Measurements from ENCODE around the gene RAB8B. TPM values are rescaled to one million over a fixed set of nuclear protein-coding genes. Genes with fewer than 3 reads are reported as not detected.
"Not testable (repeated sequence)": the region's sequence is repeated elsewhere in the genome, so short reads cannot be mapped to it uniquely, and the experiment has no call there.

Gene RAB8B
- total RNA-seq, 1 experiment from 2014 or later: 11.7 TPM

DNA sequence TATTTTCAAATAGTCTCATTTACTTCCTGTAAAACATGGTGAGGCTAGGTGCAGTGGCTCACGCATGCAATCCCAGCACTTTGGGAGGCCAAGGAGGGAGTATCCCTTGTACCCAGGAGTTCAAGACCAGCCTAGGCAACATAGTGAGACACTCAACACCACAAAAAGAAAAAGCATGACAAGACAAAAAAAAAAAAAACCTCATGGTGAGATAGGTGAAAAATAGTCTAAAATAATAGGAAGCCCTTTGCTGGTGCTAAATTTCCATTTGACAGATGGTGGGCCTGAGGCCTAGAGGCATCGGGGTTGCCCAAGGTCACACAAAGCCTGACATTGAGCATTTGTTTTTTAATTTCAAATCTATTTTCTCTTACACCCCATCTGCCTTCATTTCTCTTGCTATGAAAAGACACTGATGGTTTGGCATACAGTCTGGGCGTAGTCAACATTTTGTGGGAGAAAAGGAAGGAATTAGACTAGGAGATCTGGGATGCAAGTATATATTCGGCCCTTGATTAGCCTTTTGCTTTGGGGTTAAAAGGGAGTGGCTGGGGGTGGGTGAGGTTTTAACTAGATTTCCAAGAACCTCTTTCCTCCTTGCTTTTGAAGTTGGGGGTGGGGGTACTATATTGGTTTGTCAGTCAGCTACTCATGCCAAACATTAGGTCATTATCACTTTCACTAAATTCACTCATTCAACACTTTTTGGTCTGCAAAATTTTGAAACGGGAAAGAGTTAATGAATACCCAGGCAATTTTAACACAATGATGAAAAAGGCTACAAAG is 11.3 kb downstream of the RAB8B start:
- intact Hi-C loops (cut with micrococcal nuclease): no loop called here
- H3K27ac Mint-ChIP-seq (ENCODE audit: low read depth, unreplicated experiment): no peak overlapping the region
- TF ChIP-seq, protein P1, sequence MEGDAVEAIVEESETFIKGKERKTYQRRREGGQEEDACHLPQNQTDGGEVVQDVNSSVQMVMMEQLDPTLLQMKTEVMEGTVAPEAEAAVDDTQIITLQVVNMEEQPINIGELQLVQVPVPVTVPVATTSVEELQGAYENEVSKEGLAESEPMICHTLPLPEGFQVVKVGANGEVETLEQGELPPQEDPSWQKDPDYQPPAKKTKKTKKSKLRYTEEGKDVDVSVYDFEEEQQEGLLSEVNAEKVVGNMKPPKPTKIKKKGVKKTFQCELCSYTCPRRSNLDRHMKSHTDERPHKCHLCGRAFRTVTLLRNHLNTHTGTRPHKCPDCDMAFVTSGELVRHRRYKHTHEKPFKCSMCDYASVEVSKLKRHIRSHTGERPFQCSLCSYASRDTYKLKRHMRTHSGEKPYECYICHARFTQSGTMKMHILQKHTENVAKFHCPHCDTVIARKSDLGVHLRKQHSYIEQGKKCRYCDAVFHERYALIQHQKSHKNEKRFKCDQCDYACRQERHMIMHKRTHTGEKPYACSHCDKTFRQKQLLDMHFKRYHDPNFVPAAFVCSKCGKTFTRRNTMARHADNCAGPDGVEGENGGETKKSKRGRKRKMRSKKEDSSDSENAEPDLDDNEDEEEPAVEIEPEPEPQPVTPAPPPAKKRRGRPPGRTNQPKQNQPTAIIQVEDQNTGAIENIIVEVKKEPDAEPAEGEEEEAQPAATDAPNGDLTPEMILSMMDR (IDR thresholded peaks at IDR 0.05; ENCODE audit: unreplicated experiment): no peak
- POLR2A ChIA-PET: interaction anchor here (0.7 kb wide), 1 partner anchor 649 kb away, joined by 3 read pairs; no protein-coding TSS in a partner anchor
- CTCF ChIA-PET: no interaction called here
- no peaks in the 10 kb centered on the region for H3K36me3 Mint-ChIP-seq (ENCODE audit: insufficient read depth, unreplicated experiment)
- H3K4me1 Mint-ChIP-seq (ENCODE audit: insufficient read depth, unreplicated experiment): no peaks in the 10 kb centered on the region
- DNase-seq (ENCODE audit: unreplicated experiment): no peak
- no TSS peak for BruUV-seq (replicated peaks)
- H3K4me3 Mint-ChIP-seq (ENCODE audit: unreplicated experiment): no peak overlapping the region
- H3K9me3 Mint-ChIP-seq (ENCODE audit: unreplicated experiment): no peaks in the 10 kb centered on the region
- no peaks in the 10 kb centered on the region for H3K27me3 Mint-ChIP-seq (ENCODE audit: insufficient read depth, unreplicated experiment)

DNA sequence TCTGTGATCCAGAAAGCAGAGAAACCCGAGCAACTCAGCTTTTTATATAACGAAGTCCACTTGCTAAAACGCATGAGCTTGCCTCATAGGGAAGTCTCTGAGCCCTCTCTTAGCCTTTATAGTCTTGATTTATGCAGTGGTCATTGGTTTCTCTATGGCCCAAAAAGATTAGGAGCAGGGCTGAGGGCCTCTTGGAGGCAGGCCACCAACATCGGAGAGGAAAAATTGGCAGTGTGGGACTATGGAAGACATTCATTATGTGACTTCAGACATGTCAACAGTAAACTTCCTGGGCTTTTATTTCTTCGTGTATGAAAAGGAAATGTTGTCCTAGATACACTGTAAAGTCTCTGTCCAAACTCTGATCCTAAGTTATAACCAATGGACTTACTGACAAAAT is 13.5 kb downstream of the RAB8B start:
- H3K4me1 Mint-ChIP-seq (ENCODE audit: insufficient read depth, unreplicated experiment): no peaks in the 10 kb centered on the region
- H3K9me3 Mint-ChIP-seq (ENCODE audit: unreplicated experiment): no peaks in the 10 kb centered on the region
- H3K4me3 Mint-ChIP-seq (ENCODE audit: unreplicated experiment): no peak overlapping the region
- TF ChIP-seq, protein P1 (IDR thresholded peaks at IDR 0.05; ENCODE audit: unreplicated experiment): no peak
- intact Hi-C loops (cut with micrococcal nuclease): no loop called here
- no peaks in the 10 kb centered on the region for H3K36me3 Mint-ChIP-seq (ENCODE audit: insufficient read depth, unreplicated experiment)
- ChIA-PET CTCF (interaction anchor here (0.9 kb wide), 1 partner anchor 11 kb away, joined by 4 read pairs; no protein-coding TSS in a partner anchor), POLR2A (interaction anchor here (0.9 to 1.7 kb wide), 4 partner anchors 11 to 27 kb away, joined by 3 to 12 read pairs (median 3); no protein-coding TSS in a partner anchor)
- no peaks in the 10 kb centered on the region for H3K27me3 Mint-ChIP-seq (ENCODE audit: insufficient read depth, unreplicated experiment)
- BruUV-seq (replicated peaks): no TSS peak
- no peak for DNase-seq (ENCODE audit: unreplicated experiment)
- H3K27ac Mint-ChIP-seq (ENCODE audit: low read depth, unreplicated experiment): no peak overlapping the region

DNA sequence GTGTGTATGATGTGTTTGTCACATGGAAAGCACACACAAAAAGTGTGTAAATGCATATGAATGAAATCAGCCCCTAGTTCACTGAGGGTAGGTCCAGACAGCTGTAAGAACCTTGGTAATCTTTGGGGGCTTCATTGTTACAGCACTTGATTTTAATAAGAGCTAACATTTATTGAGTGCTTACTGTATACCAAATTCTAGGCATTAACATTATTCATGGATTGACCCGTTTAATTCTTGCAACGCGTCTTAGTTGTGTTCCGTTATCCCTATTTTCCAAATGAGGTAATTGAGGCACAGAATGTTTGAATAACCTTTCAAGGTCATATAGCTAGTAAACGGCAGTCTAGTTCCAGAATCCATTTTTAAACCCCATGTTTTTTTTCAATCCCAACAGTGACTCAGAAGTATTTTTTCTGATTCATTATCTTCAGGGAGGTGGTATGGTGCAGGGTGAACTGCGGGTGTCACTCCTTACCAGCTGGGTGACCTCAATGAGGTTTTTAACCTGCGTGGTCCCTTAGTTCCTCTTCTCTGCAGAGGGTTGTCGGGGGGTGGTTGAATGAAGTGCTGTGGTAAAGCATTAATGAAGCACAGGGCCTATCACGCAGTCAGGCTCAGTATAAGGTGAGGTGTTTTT is 14.2 kb downstream of the RAB8B start:
- Mint-ChIP-seq H3K4me3 (ENCODE audit: unreplicated experiment) (no peak overlapping the region), H3K27ac (ENCODE audit: low read depth, unreplicated experiment) (no peak overlapping the region), H3K27me3 (ENCODE audit: insufficient read depth, unreplicated experiment) (no peaks in the 10 kb centered on the region), H3K36me3 (ENCODE audit: insufficient read depth, unreplicated experiment) (no peaks in the 10 kb centered on the region), H3K4me1 (ENCODE audit: insufficient read depth, unreplicated experiment) (no peaks in the 10 kb centered on the region), H3K9me3 (ENCODE audit: unreplicated experiment) (no peaks in the 10 kb centered on the region)
- CTCF ChIA-PET: no interaction called here
- TF ChIP-seq, protein P1 (IDR thresholded peaks at IDR 0.05; ENCODE audit: unreplicated experiment): no peak
- DNase-seq (ENCODE audit: unreplicated experiment): no peak
- intact Hi-C loops (cut with micrococcal nuclease): no loop called here
- no TSS peak for BruUV-seq (replicated peaks)
- POLR2A ChIA-PET: interaction anchor here (0.9 to 1.7 kb wide), 3 partner anchors 12 to 28 kb away, joined by 3 to 12 read pairs (median 3); no protein-coding TSS in a partner anchor

DNA sequence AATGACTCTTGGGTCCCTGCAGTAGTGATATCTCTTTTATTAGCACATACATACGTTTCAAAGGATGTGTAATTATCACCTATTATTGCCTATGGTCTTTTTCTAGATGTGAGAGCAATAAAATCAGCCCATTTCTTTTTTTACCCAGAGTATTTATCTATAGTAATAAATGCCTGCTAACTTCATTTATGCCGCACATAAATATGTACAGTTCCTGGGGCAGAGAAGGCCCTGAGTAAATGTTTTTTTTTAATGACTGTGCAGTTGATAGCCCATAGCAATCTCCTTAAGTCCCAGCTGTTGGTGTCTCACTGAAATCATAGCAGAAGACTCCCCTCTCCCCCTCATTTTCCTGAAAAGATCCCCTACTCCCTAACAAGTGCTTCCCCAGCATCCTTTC is 16.7 kb downstream of the RAB8B start:
- ChIA-PET CTCF (no interaction called here), POLR2A (no interaction called here)
- intact Hi-C loops (cut with micrococcal nuclease): no loop called here
- H3K4me3 Mint-ChIP-seq (ENCODE audit: unreplicated experiment): no peak overlapping the region
- no peak for DNase-seq (ENCODE audit: unreplicated experiment)
- H3K27me3 Mint-ChIP-seq (ENCODE audit: insufficient read depth, unreplicated experiment): no peaks in the 10 kb centered on the region
- TF ChIP-seq, protein P1 (IDR thresholded peaks at IDR 0.05; ENCODE audit: unreplicated experiment): no peak
- H3K9me3 Mint-ChIP-seq (ENCODE audit: unreplicated experiment): no peaks in the 10 kb centered on the region
- BruUV-seq (replicated peaks): no TSS peak
- no peaks in the 10 kb centered on the region for H3K36me3 Mint-ChIP-seq (ENCODE audit: insufficient read depth, unreplicated experiment)
- no peak overlapping the region for H3K27ac Mint-ChIP-seq (ENCODE audit: low read depth, unreplicated experiment)
- no peaks in the 10 kb centered on the region for H3K4me1 Mint-ChIP-seq (ENCODE audit: insufficient read depth, unreplicated experiment)

DNA sequence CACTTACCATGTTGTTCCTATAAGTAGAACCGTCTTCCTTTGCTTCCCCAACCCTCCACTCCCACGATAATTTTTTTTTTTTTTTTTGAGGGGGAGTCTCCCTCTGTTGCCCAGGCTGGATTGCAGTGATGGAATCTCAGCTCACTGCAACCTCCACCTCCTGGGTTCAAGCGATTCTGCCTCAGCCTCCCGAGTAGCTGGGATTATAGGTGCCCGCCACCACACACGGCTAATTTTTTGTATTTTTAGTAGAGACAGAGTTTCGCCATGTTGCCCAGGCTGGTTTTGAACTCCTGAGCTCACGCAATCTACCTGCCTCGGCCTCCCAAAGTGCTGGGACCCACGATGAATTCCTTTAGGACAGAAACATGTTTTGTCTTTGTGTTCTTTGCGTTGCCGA is 19.4 kb downstream of the RAB8B start:
- peaks cover 13% of the 10 kb centered on the region for H3K4me1 Mint-ChIP-seq (ENCODE audit: insufficient read depth, unreplicated experiment)
- H3K36me3 Mint-ChIP-seq (ENCODE audit: insufficient read depth, unreplicated experiment); BruUV-seq (replicated peaks); H3K27me3 Mint-ChIP-seq (ENCODE audit: insufficient read depth, unreplicated experiment); intact Hi-C loops (cut with micrococcal nuclease); DNase-seq (ENCODE audit: unreplicated experiment); H3K9me3 Mint-ChIP-seq (ENCODE audit: unreplicated experiment); H3K27ac Mint-ChIP-seq (ENCODE audit: low read depth, unreplicated experiment); CTCF ChIA-PET; H3K4me3 Mint-ChIP-seq (ENCODE audit: unreplicated experiment): not testable (repeated sequence)
- POLR2A ChIA-PET: interaction anchor here (1.3 kb wide), 1 partner anchor 11 kb away, joined by 3 read pairs; no protein-coding TSS in a partner anchor
